Measurements from ENCODE around the gene CRYZ. TPM values are rescaled to one million over a fixed set of nuclear protein-coding genes. Genes with fewer than 3 reads are reported as not detected.
"Not testable (repeated sequence)": the region's sequence is repeated elsewhere in the genome, so short reads cannot be mapped to it uniquely, and the experiment has no call there.

The CRYZ gene
- total RNA-seq, 2 donors from 2014 or later, result 15.6 to 19.5 TPM

DNA sequence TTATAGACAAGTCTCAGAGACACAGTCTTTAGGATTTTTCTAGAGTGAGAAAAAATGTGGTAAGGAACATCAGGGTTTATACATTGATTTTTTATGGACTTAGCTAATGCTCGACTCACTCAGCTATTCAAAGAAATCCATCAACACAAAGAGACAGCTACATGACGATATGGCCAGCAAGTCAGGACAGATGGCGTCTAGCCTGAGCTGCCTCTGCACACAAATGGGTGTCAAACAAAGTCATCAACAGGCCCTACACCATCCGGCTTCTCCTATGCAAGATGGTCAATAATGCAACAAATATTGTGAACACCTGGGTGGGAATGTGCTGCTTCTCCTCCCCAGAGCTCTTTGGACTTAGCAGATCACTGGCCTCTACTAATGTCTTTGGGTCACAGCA lies 45.9 kb downstream of the CRYZ start:
- Mint-ChIP-seq H3K27me3 (ENCODE audit: low read depth) (peaks cover 12% of the 10 kb centered on the region), H3K4me1 (ENCODE audit: low read depth) (peaks cover 5% of the 10 kb centered on the region), H3K27ac (no peak overlapping the region), H3K4me3 (no peak overlapping the region), H3K36me3 (ENCODE audit: insufficient read depth in 2 of 2) (no peaks in the 10 kb centered on the region), H3K9me3 (no peaks in the 10 kb centered on the region)
- DNase-seq (no peak), ATAC-seq (replicated peaks in 1 of 2) (no peak)

DNA sequence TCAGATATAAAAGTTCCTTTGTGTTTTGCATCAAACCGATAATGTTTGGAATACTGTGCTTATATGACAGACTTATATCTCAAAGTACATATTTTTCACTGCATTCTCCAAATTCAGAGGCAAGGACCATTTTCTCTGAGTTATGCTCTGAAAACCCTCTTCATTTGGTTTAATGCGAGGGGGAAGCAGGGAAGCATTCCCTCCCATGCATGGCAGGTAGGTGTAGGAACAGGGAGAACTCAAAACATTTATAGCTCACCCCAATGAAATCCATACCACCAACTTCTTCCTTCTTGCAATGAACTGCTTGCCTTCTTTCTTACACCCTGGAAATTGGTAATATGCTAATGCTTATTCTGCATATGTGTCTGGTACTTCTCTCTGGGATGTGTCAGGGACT lies 48.5 kb downstream of the CRYZ start:
- Mint-ChIP-seq H3K27ac (no peak overlapping the region), H3K9me3 (no peaks in the 10 kb centered on the region), H3K4me3 (no peak overlapping the region), H3K27me3 (ENCODE audit: low read depth) (peaks cover 1% of the 10 kb centered on the region), H3K4me1 (ENCODE audit: low read depth) (no peaks in the 10 kb centered on the region), H3K36me3 (ENCODE audit: insufficient read depth in 2 of 2) (no peaks in the 10 kb centered on the region)
- no peak for ATAC-seq (replicated peaks in 1 of 2)
- no peak for DNase-seq

DNA sequence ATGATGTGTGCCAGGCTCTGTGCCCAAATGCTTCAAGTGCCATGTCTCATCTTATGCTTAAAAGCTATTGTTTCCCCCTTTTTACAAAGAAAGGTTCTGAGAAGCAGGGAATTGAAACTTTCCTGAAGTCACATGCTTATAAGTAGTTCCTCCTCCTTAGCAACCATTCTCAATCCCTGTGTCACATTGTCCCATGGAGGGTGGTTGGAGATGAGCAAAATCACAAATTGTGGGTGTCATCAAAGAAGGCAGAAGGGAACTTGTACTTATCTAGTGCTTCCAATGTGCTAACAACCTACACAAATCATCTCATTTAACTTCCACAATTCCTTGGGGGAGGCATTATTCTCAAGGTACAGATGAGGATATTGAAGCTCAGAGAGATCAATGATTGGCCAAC lies 49.2 kb downstream of the CRYZ start:
- no peaks in the 10 kb centered on the region for H3K4me1 Mint-ChIP-seq (ENCODE audit: low read depth)
- H3K27ac Mint-ChIP-seq, result no peak overlapping the region
- ATAC-seq (replicated peaks in 1 of 2), result no peak
- no peak for DNase-seq
- no peaks in the 10 kb centered on the region for H3K9me3 Mint-ChIP-seq
- H3K4me3 Mint-ChIP-seq, result no peak overlapping the region
- no peaks in the 10 kb centered on the region for H3K27me3 Mint-ChIP-seq (ENCODE audit: low read depth)
- H3K36me3 Mint-ChIP-seq (ENCODE audit: insufficient read depth in 2 of 2), result no peaks in the 10 kb centered on the region

DNA sequence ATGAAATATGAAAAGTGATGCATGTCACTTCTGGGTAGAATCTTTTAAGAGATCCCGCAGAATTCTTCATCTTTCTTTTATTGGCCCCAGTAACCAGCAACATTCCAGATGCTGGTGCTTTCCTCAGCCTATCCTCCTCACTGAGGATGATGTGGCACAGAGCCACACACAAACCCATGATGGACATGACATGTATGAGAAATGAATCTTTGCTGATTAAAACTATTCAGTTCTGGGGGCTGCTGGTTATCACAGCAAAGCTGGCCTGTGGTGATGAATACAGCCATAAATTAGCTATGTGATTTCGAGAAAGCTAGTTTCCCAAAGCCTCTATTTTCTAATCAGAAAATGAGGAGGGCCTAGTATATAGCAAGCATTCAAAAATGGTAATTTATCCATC lies 51.0 kb downstream of the CRYZ start:
- no peak overlapping the region for H3K27ac Mint-ChIP-seq
- H3K9me3 Mint-ChIP-seq, result peaks cover 0 to 1% of the 10 kb centered on the region in 2 donors
- DNase-seq, result no peak
- no peaks in the 10 kb centered on the region for H3K4me1 Mint-ChIP-seq (ENCODE audit: low read depth)
- no peak overlapping the region for H3K4me3 Mint-ChIP-seq
- H3K36me3 Mint-ChIP-seq (ENCODE audit: insufficient read depth in 2 of 2), result no peaks in the 10 kb centered on the region
- peak in 1 of 2 donors; percentile 13 for ATAC-seq (replicated peaks in 1 of 2)
- peaks cover 11% of the 10 kb centered on the region for H3K27me3 Mint-ChIP-seq (ENCODE audit: low read depth)

DNA sequence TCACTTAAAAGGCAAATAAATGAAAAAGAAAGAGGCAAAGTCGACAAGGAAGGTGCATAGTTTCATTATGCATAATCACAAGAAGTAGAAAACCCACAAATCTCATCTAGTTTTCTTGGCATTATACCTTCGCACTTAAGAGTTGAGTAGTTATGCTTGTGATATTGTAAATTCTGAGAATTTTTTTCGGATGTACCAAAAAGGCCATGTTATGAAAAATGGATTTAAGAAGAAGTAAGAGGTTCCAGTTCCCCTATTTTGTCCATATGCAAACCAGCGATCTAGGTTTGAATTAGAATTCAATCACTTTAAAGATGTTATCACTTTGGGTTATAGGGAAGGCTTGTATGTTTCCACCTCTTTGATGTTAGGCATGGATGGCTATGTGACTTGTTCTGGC lies 51.4 kb downstream of the CRYZ start:
- peak in 1 of 2 donors; percentile 62 for ATAC-seq (replicated peaks in 1 of 2)
- Mint-ChIP-seq H3K27me3 (ENCODE audit: low read depth) (peaks cover 13% of the 10 kb centered on the region), H3K36me3 (ENCODE audit: insufficient read depth in 2 of 2) (no peaks in the 10 kb centered on the region), H3K4me3 (no peak overlapping the region), H3K9me3 (peaks cover 0 to 1% of the 10 kb centered on the region in 2 donors), H3K4me1 (ENCODE audit: low read depth) (no peaks in the 10 kb centered on the region), H3K27ac (no peak overlapping the region)
- no peak for DNase-seq

DNA sequence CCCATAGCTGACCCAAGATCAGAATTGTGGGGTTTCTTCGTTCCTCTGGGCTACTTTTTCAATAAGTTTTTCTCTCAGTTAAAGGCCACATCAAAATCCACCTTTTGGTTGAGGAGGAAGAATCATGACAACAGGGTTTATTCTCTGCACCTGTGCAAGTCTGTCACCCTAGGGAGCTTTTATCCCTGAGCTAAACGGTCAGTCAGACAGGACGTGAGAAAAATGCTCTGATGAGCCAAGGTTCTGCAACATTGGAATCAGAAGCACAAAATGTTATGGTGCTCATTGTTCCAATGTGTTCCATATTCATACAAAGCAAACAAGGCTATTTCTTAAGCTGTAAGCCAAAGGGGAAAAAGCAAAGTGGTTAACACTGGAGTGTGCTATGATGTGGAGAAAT lies 51.8 kb downstream of the CRYZ start:
- DNase-seq (no peak), ATAC-seq (replicated peaks in 1 of 2) (peak in 1 of 2 donors; percentile 11)
- H3K36me3 Mint-ChIP-seq (ENCODE audit: insufficient read depth in 2 of 2), result no peaks in the 10 kb centered on the region
- peaks cover 13% of the 10 kb centered on the region for H3K27me3 Mint-ChIP-seq (ENCODE audit: low read depth)
- H3K4me1 Mint-ChIP-seq (ENCODE audit: low read depth), result no peaks in the 10 kb centered on the region
- H3K4me3 Mint-ChIP-seq, result no peak overlapping the region
- H3K27ac Mint-ChIP-seq, result no peak overlapping the region
- H3K9me3 Mint-ChIP-seq, result peaks cover 0 to 1% of the 10 kb centered on the region in 2 donors

DNA sequence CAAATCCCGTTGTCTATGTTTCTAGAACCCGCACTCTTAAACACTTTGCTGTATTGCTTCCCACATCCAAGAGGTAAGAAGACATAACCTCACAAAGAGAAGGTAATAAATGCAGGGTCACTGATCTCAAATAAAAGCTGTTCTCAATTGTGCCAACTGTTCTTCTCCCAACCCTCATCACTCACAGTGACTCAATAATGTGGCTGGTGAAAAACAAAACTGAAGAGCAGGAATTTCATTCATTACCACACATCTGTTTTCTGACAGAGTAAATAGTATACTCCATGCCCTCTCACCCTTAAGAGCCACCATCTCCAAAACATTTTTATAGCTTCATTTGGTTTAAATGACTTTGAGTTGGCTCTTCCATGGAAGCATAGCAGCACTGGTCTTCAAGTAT lies 53.0 kb downstream of the CRYZ start:
- Mint-ChIP-seq H3K9me3 (peaks cover 0 to 1% of the 10 kb centered on the region in 2 donors), H3K4me1 (ENCODE audit: low read depth) (no peaks in the 10 kb centered on the region), H3K27me3 (ENCODE audit: low read depth) (peaks cover 24% of the 10 kb centered on the region), H3K4me3 (no peak overlapping the region), H3K27ac (no peak overlapping the region), H3K36me3 (ENCODE audit: insufficient read depth in 2 of 2) (no peaks in the 10 kb centered on the region)
- no peak for DNase-seq
- no peak for ATAC-seq (replicated peaks in 1 of 2)

DNA sequence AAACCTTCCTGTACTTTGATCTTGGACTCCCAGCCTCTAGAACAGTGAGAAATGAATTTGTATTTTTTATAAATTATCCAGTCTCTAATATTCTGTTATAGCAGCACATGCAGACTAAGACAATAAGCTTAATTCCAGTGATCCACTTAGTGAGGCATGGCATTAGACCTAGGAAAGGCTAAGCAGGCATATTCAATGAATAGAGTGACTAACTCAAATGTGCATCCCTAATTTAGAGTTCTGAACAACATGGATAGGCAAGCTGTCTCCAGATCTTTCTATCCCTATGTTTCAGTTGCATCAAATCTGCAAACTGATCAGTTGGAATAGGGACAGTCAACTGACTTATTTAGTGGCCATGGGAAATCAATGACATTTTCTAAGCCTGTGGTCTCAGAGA lies 54.9 kb downstream of the CRYZ start:
- H3K9me3 Mint-ChIP-seq, result peaks cover 0 to 1% of the 10 kb centered on the region in 2 donors
- DNase-seq, result no peak
- peaks cover 39% of the 10 kb centered on the region for H3K27me3 Mint-ChIP-seq (ENCODE audit: low read depth)
- peaks cover 6% of the 10 kb centered on the region for H3K4me1 Mint-ChIP-seq (ENCODE audit: low read depth)
- no peaks in the 10 kb centered on the region for H3K36me3 Mint-ChIP-seq (ENCODE audit: insufficient read depth in 2 of 2)
- H3K27ac Mint-ChIP-seq, result no peak overlapping the region
- no peak for ATAC-seq (replicated peaks in 1 of 2)
- H3K4me3 Mint-ChIP-seq, result no peak overlapping the region

DNA sequence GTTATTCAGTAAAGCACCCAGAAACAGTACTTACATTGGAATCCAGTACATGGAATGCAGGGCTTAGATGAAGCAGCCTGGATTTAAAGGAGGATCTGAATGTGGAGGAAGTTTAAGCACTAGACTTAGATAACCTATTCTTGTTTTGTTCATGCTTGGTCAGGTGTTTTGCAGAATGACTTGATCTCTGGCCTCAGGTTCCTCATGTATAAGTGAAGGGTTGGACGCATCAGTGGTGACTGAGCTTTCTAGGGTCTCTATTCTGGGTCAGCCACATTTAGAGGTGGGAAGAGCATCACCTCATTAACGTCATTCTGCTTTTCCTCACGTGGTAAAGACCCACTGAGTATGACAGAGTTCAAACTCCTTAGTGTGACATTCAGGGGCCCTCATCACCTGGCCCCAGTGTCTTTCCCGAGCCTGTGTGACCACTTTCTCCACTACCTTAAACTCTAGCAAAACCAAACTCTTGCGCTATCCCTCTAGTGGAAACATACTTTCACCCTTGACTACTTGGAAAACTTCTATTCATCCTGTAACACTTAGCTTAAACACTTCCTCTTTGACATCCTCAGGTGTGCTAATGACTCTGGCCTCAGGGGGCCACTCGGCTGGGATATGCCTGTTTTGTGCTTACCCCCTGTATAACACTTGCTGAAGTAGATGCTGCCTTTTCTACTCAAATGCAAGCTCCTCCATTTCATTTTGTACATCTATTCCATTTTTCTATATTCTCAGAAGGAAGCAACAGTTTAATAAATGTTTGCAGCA lies 58.4 kb downstream of the CRYZ start:
- Mint-ChIP-seq H3K9me3 (peaks cover 4 to 6% of the 10 kb centered on the region in 2 donors), H3K4me3 (no peak overlapping the region), H3K27ac (no peak overlapping the region), H3K27me3 (ENCODE audit: low read depth) (peaks cover 52% of the 10 kb centered on the region), H3K36me3 (ENCODE audit: insufficient read depth in 2 of 2) (peaks cover 0 to 4% of the 10 kb centered on the region in 2 donors), H3K4me1 (ENCODE audit: low read depth) (peaks cover 6% of the 10 kb centered on the region)
- ATAC-seq (replicated peaks in 1 of 2), result no peak
- no peak for DNase-seq

DNA sequence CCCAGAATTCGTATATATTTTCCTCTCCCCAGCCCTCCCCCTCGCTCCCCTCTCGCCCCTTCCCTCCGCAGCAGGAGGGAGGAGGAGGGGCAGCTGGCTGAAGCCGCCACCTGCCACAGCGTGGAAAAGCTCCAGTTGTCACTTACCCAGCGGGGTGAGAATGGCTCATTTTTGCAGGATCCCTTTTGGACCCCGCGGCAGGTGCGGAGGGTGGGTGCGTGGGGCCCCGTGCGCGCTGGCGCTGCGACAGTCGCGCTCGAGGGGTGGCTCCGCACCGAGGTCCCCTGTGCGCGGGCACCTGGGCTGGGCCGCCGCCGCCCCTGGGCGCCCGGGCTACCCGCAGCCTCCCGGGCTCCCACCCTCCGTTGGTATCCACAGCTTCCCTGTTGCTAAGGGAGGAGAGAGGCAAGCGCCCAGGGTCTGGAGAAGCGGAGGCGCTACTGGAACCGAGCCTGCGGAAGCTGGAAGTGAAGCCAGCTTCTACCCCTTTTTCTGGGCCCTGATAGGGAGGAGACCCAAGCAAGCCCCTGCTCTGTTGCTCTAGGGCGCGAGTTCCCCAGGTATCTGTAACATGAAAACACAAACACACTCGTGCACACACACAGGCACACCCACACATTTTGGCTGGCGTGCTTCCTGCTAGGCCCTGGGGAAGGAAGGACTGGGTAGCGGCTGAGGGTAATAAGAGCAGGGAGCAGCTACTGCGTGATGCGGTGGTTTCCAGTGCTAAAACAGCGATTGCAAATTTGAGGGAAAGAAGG lies 59.3 kb downstream of the CRYZ start, which contains the start of gene ERICH3:
TSS of gene ERICH3 (minus strand) at position 442 of the 761 bp plus-strand sequence. CDS start at position 169, 273 bp downstream.
- peaks cover 6% of the 10 kb centered on the region for H3K4me1 Mint-ChIP-seq (ENCODE audit: low read depth)
- peaks cover 4 to 6% of the 10 kb centered on the region in 2 donors for H3K9me3 Mint-ChIP-seq
- peak within 1 kb of the TSS; percentile 22 to 28 for H3K4me3 Mint-ChIP-seq
- H3K27ac Mint-ChIP-seq, result no peak within 1 kb of the TSS
- peaks cover 51% of the 10 kb centered on the region for H3K27me3 Mint-ChIP-seq (ENCODE audit: low read depth)
- peaks cover 0 to 4% of the 10 kb centered on the region in 2 donors for H3K36me3 Mint-ChIP-seq (ENCODE audit: insufficient read depth in 2 of 2)
- peak in 1 of 2 donors; percentile 9 for ATAC-seq (replicated peaks in 1 of 2)
- DNase-seq, result no peak

DNA sequence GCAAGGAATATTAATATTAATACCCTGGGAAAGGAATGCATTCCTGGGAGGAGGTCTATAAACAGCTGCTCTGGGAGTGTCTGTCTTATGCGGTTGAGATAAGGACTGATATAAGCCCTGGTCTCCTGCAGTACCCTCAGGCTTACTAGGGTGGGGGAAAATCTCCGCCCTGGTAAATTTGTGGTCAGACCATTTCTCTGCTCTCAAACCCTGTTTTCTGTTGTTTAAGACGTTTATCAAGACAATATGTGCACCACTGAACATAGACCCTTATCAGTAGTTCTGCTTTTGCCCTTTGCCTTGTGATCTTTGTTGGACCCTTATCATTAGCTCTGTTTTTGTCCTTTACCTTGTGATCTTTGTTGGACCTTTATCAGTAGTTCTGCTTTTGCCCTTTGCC lies 62.0 kb downstream of the CRYZ start:
- not testable (repeated sequence) for H3K4me1 Mint-ChIP-seq (ENCODE audit: low read depth); ATAC-seq (replicated peaks in 1 of 2); H3K36me3 Mint-ChIP-seq (ENCODE audit: insufficient read depth in 2 of 2); DNase-seq; H3K27ac Mint-ChIP-seq; H3K4me3 Mint-ChIP-seq; H3K9me3 Mint-ChIP-seq
- peaks cover 46% of the 10 kb centered on the region for H3K27me3 Mint-ChIP-seq (ENCODE audit: low read depth)
